Endometrium (tissue), 2 donors: ENCODE data around the gene ZBTB40.

Source experiments
- FAIRE-seq: peaks from 2 replicates; lab custom pipeline; 2012; peaks lifted over from hg19 to GRCh38; lab: Jason Lieb, UNC
- donor health status: control.
- donor health status: control.

Gene ZBTB40

GRCh38 chr1:22465671-22466070 lies 14.0 kb downstream of the ZBTB40 start:
- no peak for FAIRE-seq

GRCh38 chr1:22470227-22470626 lies 18.6 kb downstream of the ZBTB40 start:
- FAIRE-seq, result no peak

GRCh38 chr1:22471078-22471477 lies 19.4 kb downstream of the ZBTB40 start:
- FAIRE-seq, result no peak

- no peak for FAIRE-seq
Observed at GRCh38 chr1:22471610-22472009, 20.0 kb downstream of the ZBTB40 start.

- no peak for FAIRE-seq
Observed at GRCh38 chr1:22472596-22472995, 20.9 kb downstream of the ZBTB40 start.

GRCh38 chr1:22473952-22474351 lies 22.3 kb downstream of the ZBTB40 start:
- FAIRE-seq, result no peak

- FAIRE-seq, result no peak
Observed at GRCh38 chr1:22476566-22476965, 24.9 kb downstream of the ZBTB40 start.

- no peak for FAIRE-seq
Observed at GRCh38 chr1:22483121-22483520, 31.5 kb downstream of the ZBTB40 start.

- no peak for FAIRE-seq
Observed at GRCh38 chr1:22484706-22485345, 33.2 kb downstream of the ZBTB40 start.

GRCh38 chr1:22485431-22485830 lies 33.8 kb downstream of the ZBTB40 start:
- no peak for FAIRE-seq

- no peak for FAIRE-seq
Observed at GRCh38 chr1:22487781-22488180, 36.1 kb downstream of the ZBTB40 start.

GRCh38 chr1:22488319-22488718 lies 36.7 kb downstream of the ZBTB40 start:
- FAIRE-seq, result no peak

GRCh38 chr1:22489278-22489677 lies 37.6 kb downstream of the ZBTB40 start:
- no peak for FAIRE-seq

GRCh38 chr1:22489823-22490222 lies 38.2 kb downstream of the ZBTB40 start:
- no peak for FAIRE-seq

- FAIRE-seq, result no peak
Observed at GRCh38 chr1:22490309-22490708, 38.7 kb downstream of the ZBTB40 start.

GRCh38 chr1:22491995-22492715 lies 40.5 kb downstream of the ZBTB40 start:
- FAIRE-seq, result no peak

- no peak for FAIRE-seq
Observed at GRCh38 chr1:22494144-22494543, 42.5 kb downstream of the ZBTB40 start.

- FAIRE-seq, result no peak
Observed at GRCh38 chr1:22494943-22495579, 43.4 kb downstream of the ZBTB40 start.

GRCh38 chr1:22496536-22497160 lies 45.0 kb downstream of the ZBTB40 start:
- FAIRE-seq, result no peak

- FAIRE-seq, result no peak
Observed at GRCh38 chr1:22498463-22498862, 46.8 kb downstream of the ZBTB40 start.

- FAIRE-seq, result no peak
Observed at GRCh38 chr1:22500058-22500457, 48.4 kb downstream of the ZBTB40 start.

- FAIRE-seq, result no peak
Observed at GRCh38 chr1:22500471-22500870, 48.8 kb downstream of the ZBTB40 start.

GRCh38 chr1:22502202-22502601 lies 50.6 kb downstream of the ZBTB40 start:
- no peak for FAIRE-seq
